Astrocyte (in vitro differentiated cells and primary cell): Measurements from ENCODE around the gene HELQ. TPM values are rescaled to one million over a fixed set of nuclear protein-coding genes. Genes with fewer than 3 reads are reported as not detected.

Experiments used
- DNase-seq: peaks from one replicate; pipeline ENCODE4 v3.0.0-alpha.2; 2010; ENCODE audit warnings: low read depth
- FAIRE-seq: peaks from 2 replicates; lab custom pipeline; 2011; peaks lifted over from hg19 to GRCh38; lab: Jason Lieb, UNC
- H2AFZ ChIP-seq: 2 replicates; pipeline ENCODE4 v1.6.0; 2012; ENCODE audit warnings: low read depth, low read length, inconsistent platforms
- H3K27ac ChIP-seq: 2 replicates; pipeline ENCODE4 v1.5.1; 2011; ENCODE audit warnings: low read depth, low read length, inconsistent platforms
- H3K27me3 ChIP-seq: 2 replicates; pipeline ENCODE4 v1.6.0; 2011; ENCODE audit warnings: low read length, inconsistent platforms; ENCODE audit not compliant: insufficient read depth
- H3K36me3 ChIP-seq: 2 replicates; pipeline ENCODE4 v1.5.1; 2011; ENCODE audit warnings: low read length, inconsistent platforms; ENCODE audit not compliant: insufficient read depth
- H3K4me1 ChIP-seq: 2 replicates; pipeline ENCODE4 v1.5.1; 2011; ENCODE audit warnings: low read length, inconsistent platforms; ENCODE audit not compliant: insufficient read depth
- H3K4me2 ChIP-seq: 2 replicates; pipeline ENCODE4 v1.6.0; 2012; ENCODE audit warnings: low read length, inconsistent platforms
- H3K4me3 ChIP-seq: 2 replicates; pipeline ENCODE4 v1.5.1; 2011; ENCODE audit warnings: low read depth, mild to moderate bottlenecking, low read length, inconsistent platforms; ENCODE audit not compliant: insufficient read depth
- H3K79me2 ChIP-seq: 2 replicates; pipeline ENCODE4 v1.6.0; 2012; ENCODE audit warnings: mild to moderate bottlenecking, low read length, inconsistent platforms; ENCODE audit not compliant: insufficient read depth
- H3K9ac ChIP-seq: 2 replicates; pipeline ENCODE4 v1.6.0; 2012; ENCODE audit warnings: mild to moderate bottlenecking, low read length, inconsistent platforms
- H3K9me3 ChIP-seq: 2 replicates; pipeline ENCODE4 v1.5.1; 2012; ENCODE audit warnings: low read depth, mild to moderate bottlenecking, low read length, inconsistent platforms; ENCODE audit not compliant: insufficient read depth
- H4K20me1 ChIP-seq: 2 replicates; pipeline ENCODE4 v1.6.0; 2012; ENCODE audit warnings: low read length, inconsistent platforms; ENCODE audit not compliant: insufficient read depth
- H3K27ac Mint-ChIP-seq: one replicate; pipeline ENCODE4 v1.8.0; 2021; ENCODE audit warnings: mild to moderate bottlenecking, mixed read lengths; ENCODE audit not compliant: unreplicated experiment
- H3K27me3 Mint-ChIP-seq: one replicate; pipeline ENCODE4 v1.8.0; 2021; ENCODE audit warnings: low read depth, mixed read lengths; ENCODE audit not compliant: unreplicated experiment
- H3K36me3 Mint-ChIP-seq: one replicate; pipeline ENCODE4 v1.8.0; 2021; ENCODE audit warnings: low read depth, mixed read lengths; ENCODE audit not compliant: unreplicated experiment
- H3K4me1 Mint-ChIP-seq: one replicate; pipeline ENCODE4 v1.8.0; 2021; ENCODE audit warnings: low read depth, mixed read lengths; ENCODE audit not compliant: unreplicated experiment
- H3K4me3 Mint-ChIP-seq: one replicate; pipeline ENCODE4 v1.8.0; 2021; ENCODE audit warnings: mild to moderate bottlenecking, moderate library complexity, mixed read lengths; ENCODE audit not compliant: unreplicated experiment
- H3K9me3 Mint-ChIP-seq: one replicate; pipeline ENCODE4 v1.8.0; 2021; ENCODE audit warnings: mild to moderate bottlenecking, mixed read lengths; ENCODE audit not compliant: unreplicated experiment
- EZH2 ChIP-seq: IDR thresholded peaks from 2 replicates; pipeline ENCODE4 v1.6.1; 2012; ENCODE audit warnings: mild to moderate bottlenecking, low read length, inconsistent platforms; ENCODE audit not compliant: insufficient read depth
- total RNA-seq: library from RNA; stranded (reverse); gene quantifications from 2 replicates; pipeline ENCODE4 v1.2.1, GENCODE V29; 2021
- TF ChIP-seq, protein P1 (sequence below): IDR thresholded peaks from 2 replicates; pipeline ENCODE4 v1.5.1; 2011; ENCODE audit warnings: low read depth, mild to moderate bottlenecking, inconsistent platforms, low read length, moderate library complexity; ENCODE audit not compliant: insufficient read depth

Gene HELQ
- total RNA-seq, 1 donor from 2014 or later, result 9.4 TPM

DNA sequence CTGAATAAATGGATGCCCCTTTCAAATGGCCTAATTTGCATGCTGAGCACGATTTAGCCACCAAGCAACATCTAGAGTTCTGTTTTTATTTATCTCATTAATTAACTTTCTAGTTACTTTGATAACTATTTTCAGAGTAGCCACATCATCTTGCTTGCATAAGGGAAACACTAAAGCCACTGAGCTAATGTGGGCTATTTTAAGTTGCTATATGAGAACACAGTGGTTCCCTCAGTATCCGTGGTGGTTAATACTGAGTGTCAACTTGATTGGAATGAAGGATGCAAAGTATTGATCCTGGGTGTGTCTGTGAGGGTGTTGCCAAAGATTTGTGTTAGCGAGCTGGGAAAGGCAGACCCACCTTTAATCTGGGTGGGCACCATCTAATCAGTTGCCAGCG, 95.6 kb downstream of the HELQ start:
- FAIRE-seq, result no peak
- Histone ChIP-seq H3K79me2 (no peaks in the 10 kb centered on the region), H3K4me2 (no peak overlapping the region), H4K20me1 (no peaks in the 10 kb centered on the region), H3K9ac (no peak overlapping the region), H3K9me3 (no peaks in the 10 kb centered on the region), H3K27me3 (no peaks in the 10 kb centered on the region), H2AFZ (no peak overlapping the region), H3K27ac (no peak overlapping the region), H3K36me3 (no peaks in the 10 kb centered on the region), H3K4me3 (no peak overlapping the region), H3K4me1 (peaks cover 21% of the 10 kb centered on the region)
- no peaks in the 10 kb centered on the region for H3K36me3 Mint-ChIP-seq
- peaks cover 20% of the 10 kb centered on the region for H3K4me1 Mint-ChIP-seq
- H3K4me3 Mint-ChIP-seq, result no peak overlapping the region
- no peak overlapping the region for H3K27ac Mint-ChIP-seq
- no peak for DNase-seq
- H3K27me3 Mint-ChIP-seq, result no peaks in the 10 kb centered on the region
- TF ChIP-seq, protein P1, sequence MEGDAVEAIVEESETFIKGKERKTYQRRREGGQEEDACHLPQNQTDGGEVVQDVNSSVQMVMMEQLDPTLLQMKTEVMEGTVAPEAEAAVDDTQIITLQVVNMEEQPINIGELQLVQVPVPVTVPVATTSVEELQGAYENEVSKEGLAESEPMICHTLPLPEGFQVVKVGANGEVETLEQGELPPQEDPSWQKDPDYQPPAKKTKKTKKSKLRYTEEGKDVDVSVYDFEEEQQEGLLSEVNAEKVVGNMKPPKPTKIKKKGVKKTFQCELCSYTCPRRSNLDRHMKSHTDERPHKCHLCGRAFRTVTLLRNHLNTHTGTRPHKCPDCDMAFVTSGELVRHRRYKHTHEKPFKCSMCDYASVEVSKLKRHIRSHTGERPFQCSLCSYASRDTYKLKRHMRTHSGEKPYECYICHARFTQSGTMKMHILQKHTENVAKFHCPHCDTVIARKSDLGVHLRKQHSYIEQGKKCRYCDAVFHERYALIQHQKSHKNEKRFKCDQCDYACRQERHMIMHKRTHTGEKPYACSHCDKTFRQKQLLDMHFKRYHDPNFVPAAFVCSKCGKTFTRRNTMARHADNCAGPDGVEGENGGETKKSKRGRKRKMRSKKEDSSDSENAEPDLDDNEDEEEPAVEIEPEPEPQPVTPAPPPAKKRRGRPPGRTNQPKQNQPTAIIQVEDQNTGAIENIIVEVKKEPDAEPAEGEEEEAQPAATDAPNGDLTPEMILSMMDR, result no peak
- no peak for TF ChIP-seq EZH2
- no peaks in the 10 kb centered on the region for H3K9me3 Mint-ChIP-seq

DNA sequence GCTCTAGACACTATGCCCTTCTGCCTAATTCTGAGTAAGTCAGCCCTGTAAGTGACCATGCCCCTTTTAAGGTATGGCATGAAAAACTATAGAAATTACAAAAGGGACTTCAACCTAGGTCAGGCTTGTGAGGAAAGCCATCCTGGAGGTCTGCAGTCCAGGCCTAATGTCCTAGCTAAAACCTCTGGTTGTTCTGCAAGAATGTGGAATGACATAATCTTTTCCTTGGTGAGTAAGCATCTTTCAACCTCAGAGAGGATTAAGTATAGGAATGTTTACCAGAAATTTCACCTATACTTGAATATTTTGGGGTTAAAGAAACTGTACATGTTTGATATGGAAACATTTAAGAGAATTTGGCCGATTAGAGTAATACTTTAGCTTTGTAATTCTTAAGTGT, 97.2 kb downstream of the HELQ start:
- FAIRE-seq (peak; percentile 78), DNase-seq (peak; percentile 81)
- peak overlapping the region; percentile 82 for H3K27ac ChIP-seq
- H3K27me3 ChIP-seq, result no peaks in the 10 kb centered on the region
- H3K79me2 ChIP-seq, result no peaks in the 10 kb centered on the region
- TF ChIP-seq, protein P1, result no peak
- TF ChIP-seq EZH2, result no peak
- H3K4me1 Mint-ChIP-seq, result peaks cover 20% of the 10 kb centered on the region
- H2AFZ ChIP-seq, result no peak overlapping the region
- H3K36me3 Mint-ChIP-seq, result no peaks in the 10 kb centered on the region
- H3K27ac Mint-ChIP-seq, result peak overlapping the region; percentile 98
- H3K4me3 Mint-ChIP-seq, result no peak overlapping the region
- H3K9me3 ChIP-seq, result no peaks in the 10 kb centered on the region
- no peaks in the 10 kb centered on the region for H4K20me1 ChIP-seq
- no peaks in the 10 kb centered on the region for H3K9me3 Mint-ChIP-seq
- no peaks in the 10 kb centered on the region for H3K36me3 ChIP-seq
- peaks cover 21% of the 10 kb centered on the region for H3K4me1 ChIP-seq
- no peak overlapping the region for H3K9ac ChIP-seq
- H3K4me3 ChIP-seq, result no peak overlapping the region
- peak overlapping the region; percentile 22 for H3K4me2 ChIP-seq
- H3K27me3 Mint-ChIP-seq, result no peaks in the 10 kb centered on the region

Other genes with a start within 250 kb of the HELQ start
- 8.2 and 8.7 TPM in 2 replicates for gene COQ2, start 171.0 kb downstream of the HELQ start, total RNA-seq
- gene HPSE, start 121.0 kb downstream of the HELQ start, total RNA-seq, result 0.75 and 0.94 TPM in 2 replicates
- 46.7 and 49.8 TPM in 2 replicates for gene MRPS18C, start 235 bp upstream of the HELQ start, total RNA-seq
- gene ABRAXAS1, start 29.3 kb upstream of the HELQ start, total RNA-seq, result 12.6 and 13.6 TPM in 2 replicates
- gene GPAT3, start 80.3 kb upstream of the HELQ start, total RNA-seq, result 0.39 and 0.50 TPM in 2 replicates